ENCODE results near the gene SLC13A5. TPM values are rescaled to one million over a fixed set of nuclear protein-coding genes. Genes with fewer than 3 reads are reported as not detected.

Gene SLC13A5
- total and polyA plus RNA-seq, 9 of the 15 experiments (the other 6 are each of a cell fraction or from before 2014, with no cell fraction given): 0.04 TPM; not detected in 8

GRCh38 chr17:6684460-6684783, 28.7 kb downstream of the SLC13A5 start:
- Histone ChIP-seq H3K9me3 (replicated peaks; ENCODE audit: control insufficient read depth, insufficient read depth, low read depth, low read length) (no peaks in the 10 kb centered on the region), H3K4me1 (replicated peaks in 1 of 2; ENCODE audit: control insufficient read depth in 2 of 2, insufficient read depth in 2 of 2, low read length in 2 of 2) (no peaks in the 10 kb centered on the region), H3K9ac (ENCODE audit: insufficient read depth in 1 of 2, low read depth in 2 of 2, low read length in 2 of 2) (no peak overlapping the region), H3K27ac (ENCODE audit: extremely low read depth, low read depth, low read length) (no peak overlapping the region), H2AFZ (ENCODE audit: low read depth, low read length) (no peak overlapping the region), H3K27me3 (ENCODE audit: control insufficient read depth in 2 of 2, insufficient read depth in 2 of 2, low read length in 2 of 2) (peaks cover 8 to 40% of the 10 kb centered on the region in 2 experiments; a peak in 4 of 5 replicates), H3K36me3 (ENCODE audit: control insufficient read depth, insufficient read depth, low read length) (no peaks in the 10 kb centered on the region), H3K79me2 (ENCODE audit: control insufficient read depth, insufficient read depth, low read length) (no peaks in the 10 kb centered on the region), H3K9me1 (ENCODE audit: control insufficient read depth, insufficient read depth, low read length) (no peaks in the 10 kb centered on the region), H4K20me1 (replicated peaks; ENCODE audit: control insufficient read depth, insufficient read depth, low read length) (no peaks in the 10 kb centered on the region), H3K4me2 (ENCODE audit: insufficient read depth, low read length) (no peak overlapping the region), H3K4me3 (no peak overlapping the region)
- TF ChIP-seq NR1H2 (CRISPR knock-in tag; IDR thresholded peaks at IDR 0.05) (no peak), TBP (optimal IDR thresholded peaks at IDR 0.05; ENCODE audit: low read depth, low read length) (no peak), BRD9 (IDR thresholded peaks at IDR 0.05; ENCODE audit: low read depth, partially characterized antibody) (no peak), ELF2 (CRISPR knock-in tag; IDR thresholded peaks at IDR 0.05) (no peak), CUX1 (CRISPR knock-in tag; IDR thresholded peaks at IDR 0.05) (no peak), HDAC6 (IDR thresholded peaks at IDR 0.05; ENCODE audit: low read depth, low read length) (no peak), CREB1 (IDR thresholded peaks at IDR 0.05) (no peak), CREB1 (CRISPR knock-in tag; IDR thresholded peaks at IDR 0.05) (no peak), HIVEP1 (CRISPR knock-in tag; IDR thresholded peaks at IDR 0.05) (no peak)
- TF ChIP-seq, protein P1, sequence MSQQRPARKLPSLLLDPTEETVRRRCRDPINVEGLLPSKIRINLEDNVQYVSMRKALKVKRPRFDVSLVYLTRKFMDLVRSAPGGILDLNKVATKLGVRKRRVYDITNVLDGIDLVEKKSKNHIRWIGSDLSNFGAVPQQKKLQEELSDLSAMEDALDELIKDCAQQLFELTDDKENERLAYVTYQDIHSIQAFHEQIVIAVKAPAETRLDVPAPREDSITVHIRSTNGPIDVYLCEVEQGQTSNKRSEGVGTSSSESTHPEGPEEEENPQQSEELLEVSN (IDR thresholded peaks at IDR 0.05; ENCODE audit: borderline replicate concordance in 1 of 2, extremely low read depth in 1 of 2, insufficient read depth in 1 of 2, insufficient read length in 1 of 2, low read depth in 1 of 2, low read length in 1 of 2, poor library complexity in 1 of 2, severe bottlenecking in 1 of 2): no peak
- TF ChIP-seq, protein P2, sequence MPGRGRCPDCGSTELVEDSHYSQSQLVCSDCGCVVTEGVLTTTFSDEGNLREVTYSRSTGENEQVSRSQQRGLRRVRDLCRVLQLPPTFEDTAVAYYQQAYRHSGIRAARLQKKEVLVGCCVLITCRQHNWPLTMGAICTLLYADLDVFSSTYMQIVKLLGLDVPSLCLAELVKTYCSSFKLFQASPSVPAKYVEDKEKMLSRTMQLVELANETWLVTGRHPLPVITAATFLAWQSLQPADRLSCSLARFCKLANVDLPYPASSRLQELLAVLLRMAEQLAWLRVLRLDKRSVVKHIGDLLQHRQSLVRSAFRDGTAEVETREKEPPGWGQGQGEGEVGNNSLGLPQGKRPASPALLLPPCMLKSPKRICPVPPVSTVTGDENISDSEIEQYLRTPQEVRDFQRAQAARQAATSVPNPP (IDR thresholded peaks at IDR 0.05; ENCODE audit: borderline replicate concordance, insufficient read depth, insufficient read length): no peak
- ChIA-PET POLR2A (no interaction called here), CTCF (ENCODE audit: low intra/inter-chr PET ratio) (no interaction called here)
- ATAC-seq (no peak), DNase-seq (ENCODE audit: extremely low read depth in 1 of 4, low spot score in 3 of 4) (no peak), FAIRE-seq (no peak)
- 0% methylated on average over 6 of the region's 7 CpGs for WGBS (ENCODE audit: insufficient coverage, low coverage, missing lambda C conversion rate)
- no TSS peak for BruUV-seq (replicated peaks)
- in situ Hi-C loops (cut with MboI): no loop called here
- intact Hi-C loops (cut with micrococcal nuclease): no loop called here
